HG03460 (cell line): ENCODE measurements around the gene POMT2.
"Not testable (repeated sequence)": the region's sequence is repeated elsewhere in the genome, so short reads cannot be mapped to it uniquely, and the experiment has no call there.

Experiments
- ATAC-seq: cut with Tn5 transposase; IDR thresholded peaks from one replicate; pipeline ENCODE4 v1.9.1; 2021; ENCODE audit not compliant: unreplicated experiment

The POMT2 gene

GRCh38 chr14:77325746-77326094, 5.0 kb upstream of the POMT2 start:
- ATAC-seq = no peak

GRCh38 chr14:77324816-77325745, 4.4 kb upstream of the POMT2 start:
- no peak for ATAC-seq

GRCh38 chr14:77324289-77324688, 3.6 kb upstream of the POMT2 start:
- ATAC-seq = no peak

DNA sequence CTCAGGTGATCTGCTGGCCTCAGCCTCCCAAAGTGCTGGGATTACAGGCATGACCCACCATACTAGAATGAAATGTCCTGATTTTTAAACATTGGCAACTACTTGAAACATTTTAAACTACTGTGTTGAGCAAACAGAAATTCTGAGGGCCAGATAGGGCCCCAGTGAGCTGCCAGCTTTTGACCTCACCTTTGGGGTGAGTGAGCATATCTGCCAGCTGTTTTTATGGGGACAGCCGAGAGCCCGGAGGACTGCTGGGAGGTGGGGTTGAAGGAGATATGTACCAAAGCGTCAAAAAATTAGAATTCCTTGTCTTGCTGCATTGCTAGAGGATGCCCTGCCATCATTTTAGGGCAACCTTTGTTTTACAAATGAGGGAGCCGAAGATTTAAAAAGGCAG, 2.9 kb upstream of the POMT2 start:
- no peak for ATAC-seq

DNA sequence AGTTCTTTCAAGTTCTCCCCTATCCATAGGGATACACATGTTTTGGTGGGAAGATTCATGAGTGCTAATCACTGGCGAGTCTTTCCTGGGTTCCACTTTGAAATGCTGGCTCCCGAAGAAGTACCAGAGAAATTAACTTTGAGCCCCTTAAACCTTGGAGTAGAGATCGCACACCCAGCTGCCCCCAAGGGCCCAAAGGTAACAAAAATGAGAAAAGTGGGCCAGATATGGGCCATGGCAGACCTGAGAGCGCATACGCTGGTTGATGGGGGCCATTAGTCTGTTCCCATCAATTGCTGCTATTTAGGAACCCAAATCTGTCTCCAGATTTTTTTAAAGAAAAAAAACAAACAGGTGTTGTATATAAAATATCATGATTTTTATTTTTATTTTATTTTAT, 2.3 kb upstream of the POMT2 start:
- ATAC-seq = no peak

DNA sequence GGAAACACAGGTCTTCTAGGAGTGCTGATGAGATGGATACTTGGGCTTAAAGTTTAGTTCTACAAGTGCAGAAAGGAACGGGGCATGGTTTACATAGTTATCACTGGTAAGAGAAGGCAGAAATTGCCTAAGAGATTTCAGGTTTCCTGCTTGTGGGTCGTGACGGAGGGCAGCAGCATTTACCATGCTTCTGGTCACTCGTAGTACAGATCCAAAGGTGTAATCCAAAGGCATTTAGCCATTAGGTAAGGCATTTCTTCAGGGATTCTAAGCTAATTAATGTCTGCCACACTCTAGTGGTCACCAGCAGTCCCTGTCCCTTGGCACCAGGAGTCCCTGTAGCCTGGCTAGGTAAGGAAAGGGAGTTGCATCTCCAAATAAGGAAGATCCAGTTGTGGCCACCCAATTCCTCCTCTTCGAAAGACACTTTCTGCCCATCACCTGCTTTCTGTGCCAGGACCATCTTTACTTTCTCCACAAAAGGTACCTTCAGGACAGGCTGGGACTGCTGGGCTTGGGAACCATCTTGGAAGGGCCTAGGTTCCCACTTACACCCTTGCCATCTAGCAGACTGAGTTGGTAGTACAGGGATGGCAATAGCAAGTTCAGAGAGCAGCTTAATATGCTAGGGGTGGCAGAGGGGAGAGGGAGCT, 1.7 kb upstream of the POMT2 start:
- no peak for ATAC-seq

DNA sequence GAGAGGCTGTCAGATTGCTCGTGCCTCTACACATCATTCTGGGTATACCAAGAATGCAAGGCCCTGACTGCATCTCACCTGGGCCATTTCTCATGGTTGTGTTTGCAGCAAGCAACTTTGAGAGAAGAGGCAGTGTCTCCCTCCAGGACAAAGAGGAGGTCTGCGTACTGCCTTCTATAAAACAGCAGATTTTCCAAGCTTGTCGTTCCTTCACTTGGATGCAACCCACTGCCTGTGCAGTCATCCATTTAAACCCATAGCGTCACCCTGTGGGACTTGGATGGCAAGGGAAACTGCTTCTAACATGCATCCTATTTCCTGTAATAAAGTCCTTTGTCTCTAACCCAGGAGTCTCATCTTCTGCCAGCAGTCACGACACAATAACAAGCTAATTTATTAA, 1.3 kb downstream of the POMT2 start:
- no peak for ATAC-seq

DNA sequence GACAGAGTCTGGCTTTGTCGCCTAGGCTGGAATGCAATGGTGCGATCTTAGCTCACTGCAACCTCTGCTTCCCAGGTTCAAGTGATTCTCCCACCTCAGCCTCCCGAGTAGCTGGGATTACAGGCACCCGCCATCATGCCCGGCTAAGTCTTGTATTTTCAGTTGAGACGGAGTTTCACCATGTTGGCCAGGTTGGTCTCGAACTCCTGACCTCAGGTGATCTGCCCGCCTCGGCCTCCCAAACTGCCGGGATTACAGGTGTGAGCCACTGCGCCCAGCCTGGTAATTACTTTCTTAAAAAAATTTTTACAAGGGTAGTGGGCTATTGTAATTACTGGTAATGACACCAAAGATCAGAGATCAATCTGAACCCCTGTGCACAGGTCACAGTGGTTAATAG, 1.9 kb downstream of the POMT2 start:
- not testable (repeated sequence) for ATAC-seq

GRCh38 chr14:77318006-77318553, 2.6 kb downstream of the POMT2 start:
- no peak for ATAC-seq

GRCh38 chr14:77316872-77317301, 3.8 kb downstream of the POMT2 start:
- ATAC-seq = no peak

DNA sequence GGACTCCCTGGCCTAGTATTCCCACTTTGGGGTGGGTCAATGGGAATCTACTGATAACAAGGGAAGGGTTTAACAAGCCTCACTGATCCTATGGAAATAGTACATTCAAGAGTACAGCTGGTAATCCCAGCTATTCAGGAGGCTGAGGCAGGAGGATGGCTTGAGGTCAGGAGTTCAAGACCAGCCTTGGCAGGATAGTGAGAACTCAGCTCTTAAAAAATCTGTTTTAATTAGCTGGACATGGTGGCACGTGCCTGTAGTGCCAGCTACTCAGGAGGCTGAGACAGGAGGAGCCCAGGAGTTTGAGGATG, 4.5 kb downstream of the POMT2 start:
- no peak for ATAC-seq

DNA sequence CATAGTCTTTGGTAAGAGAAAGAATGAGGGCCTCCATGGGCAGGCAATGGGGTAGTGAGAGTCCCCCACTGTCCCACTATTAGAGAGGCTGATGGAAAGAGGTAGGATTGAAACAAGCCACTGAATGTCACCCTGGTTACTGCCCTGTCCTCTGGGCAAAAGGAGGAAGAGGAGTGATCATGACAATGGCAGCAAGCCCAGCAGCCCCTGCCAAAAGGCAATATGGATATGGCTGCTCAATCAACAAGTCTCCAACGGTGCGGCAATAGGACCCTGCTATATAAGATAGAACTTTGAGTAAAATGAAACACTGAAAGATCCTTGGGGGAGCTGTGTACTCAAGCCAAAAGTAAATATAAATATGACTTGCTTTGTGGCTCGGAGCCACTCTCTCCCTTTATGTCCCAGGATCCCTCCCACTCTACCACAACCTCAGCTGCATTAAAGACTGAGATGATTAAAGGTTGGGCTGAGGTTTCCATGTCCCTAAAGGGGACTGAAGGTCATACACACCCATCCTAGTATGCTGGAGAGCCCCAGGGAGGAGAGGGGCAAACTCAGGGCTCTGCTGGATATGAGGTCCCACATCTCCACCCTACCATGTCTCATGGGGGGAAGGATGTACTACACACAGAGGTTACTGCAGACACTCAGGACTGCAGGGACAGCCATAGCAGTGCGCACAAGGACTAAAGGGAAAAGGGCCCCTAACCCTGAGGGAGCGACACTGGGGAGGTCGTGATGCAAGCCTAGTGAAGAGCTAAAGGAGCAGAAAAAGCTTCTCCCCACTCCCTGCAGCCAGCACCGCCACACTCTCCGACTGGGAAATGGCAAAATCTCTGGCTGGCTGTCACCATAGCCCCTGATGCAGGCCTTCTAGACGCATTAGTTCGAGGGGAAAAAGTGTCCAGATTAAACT, 5.9 kb downstream of the POMT2 start:
- ATAC-seq = no peak

DNA sequence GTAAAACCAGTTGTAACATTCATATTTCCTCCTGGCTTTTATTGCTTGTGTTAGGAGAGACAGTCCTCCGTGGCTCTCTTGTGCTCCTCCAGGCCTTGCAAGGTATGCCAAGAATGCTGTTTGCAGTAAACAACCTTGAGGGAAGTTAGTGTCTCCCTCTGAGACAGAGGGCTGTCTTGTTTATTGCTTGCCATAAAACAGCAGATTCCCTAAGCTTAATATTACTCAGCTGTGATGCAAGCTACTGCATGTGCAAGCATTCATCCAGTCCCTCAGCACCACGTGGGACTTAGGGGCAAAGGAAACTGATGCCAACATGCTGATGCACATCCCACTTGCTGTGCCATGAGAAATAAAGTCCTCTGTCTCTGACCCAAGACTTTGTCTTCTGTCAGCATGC, 6.6 kb downstream of the POMT2 start:
- no peak for ATAC-seq

DNA sequence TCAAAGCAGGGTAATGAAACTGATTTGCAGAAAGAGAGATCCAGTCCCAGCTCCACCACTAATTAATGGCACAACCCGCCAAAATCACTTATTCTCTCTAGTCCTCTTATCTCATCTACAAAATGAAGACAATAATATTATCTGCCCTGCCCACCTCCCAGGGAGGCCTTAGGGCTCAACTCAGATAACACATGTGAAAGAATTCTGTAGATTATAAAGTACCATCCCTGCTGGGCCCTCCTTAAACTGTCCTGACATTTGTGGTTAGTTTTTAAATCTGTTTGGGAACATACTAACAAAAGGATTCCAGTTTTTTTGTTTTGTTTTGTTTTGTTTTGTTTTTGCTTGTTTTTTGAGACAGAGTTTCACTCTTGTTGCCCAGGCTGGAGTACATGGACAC, 7.3 kb downstream of the POMT2 start:
- ATAC-seq = no peak

GRCh38 chr14:77311217-77311616, 9.5 kb downstream of the POMT2 start:
- ATAC-seq = no peak

- ATAC-seq = no peak
Measured at GRCh38 chr14:77310026-77310425, 10.7 kb downstream of the POMT2 start.

DNA sequence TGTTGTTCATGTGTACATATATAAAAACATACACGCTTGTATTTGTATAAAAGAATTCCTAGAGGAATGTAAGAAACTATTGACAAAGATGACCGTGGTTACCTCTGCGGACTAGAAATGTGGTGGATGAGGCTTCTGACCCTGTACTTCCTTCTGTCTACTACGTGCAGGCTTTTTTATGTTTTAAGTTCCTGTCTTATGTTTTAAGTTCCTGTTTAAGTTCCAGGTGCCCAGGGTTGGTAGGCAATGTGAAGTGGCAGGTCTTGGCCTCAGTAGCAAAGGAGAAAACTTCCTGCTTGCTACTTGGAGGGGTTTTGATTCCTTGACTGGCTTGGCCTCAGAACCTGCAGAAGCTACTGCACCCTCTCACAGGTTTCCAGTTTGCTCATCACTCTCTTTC, 11.6 kb downstream of the POMT2 start:
- ATAC-seq = no peak

DNA sequence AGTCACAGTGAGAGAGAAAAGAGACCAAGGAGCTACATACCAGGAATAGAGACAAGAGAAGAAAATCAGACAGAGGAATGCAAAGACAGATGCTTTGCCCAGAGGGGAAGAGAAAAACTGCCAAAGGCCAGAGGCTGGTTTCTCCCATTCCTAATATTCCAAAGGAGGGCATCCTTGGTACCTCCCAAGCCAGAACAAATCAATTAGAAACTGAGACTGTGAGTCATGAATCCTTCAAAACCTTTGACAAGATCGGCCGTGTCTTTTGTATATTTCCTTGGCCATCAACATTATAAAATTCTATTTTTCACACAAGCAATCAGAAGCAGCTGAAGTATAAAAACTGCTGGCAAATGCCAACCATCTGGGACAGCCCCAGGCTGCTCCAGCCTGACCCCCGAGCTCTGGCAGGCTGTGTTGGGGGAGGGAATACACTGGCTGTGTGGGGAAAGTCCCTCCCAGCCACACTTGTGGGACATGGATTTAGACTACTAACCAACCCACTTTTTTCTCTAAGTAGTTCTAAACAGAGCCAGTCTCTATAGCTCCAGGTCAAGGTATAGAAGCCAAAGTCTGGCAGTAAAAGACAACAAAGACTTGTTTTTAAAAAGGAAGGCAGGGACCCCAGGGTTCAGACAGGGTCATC, 13.7 kb downstream of the POMT2 start:
- ATAC-seq = no peak

- ATAC-seq = no peak
Measured at GRCh38 chr14:77306416-77306815, 14.3 kb downstream of the POMT2 start.

DNA sequence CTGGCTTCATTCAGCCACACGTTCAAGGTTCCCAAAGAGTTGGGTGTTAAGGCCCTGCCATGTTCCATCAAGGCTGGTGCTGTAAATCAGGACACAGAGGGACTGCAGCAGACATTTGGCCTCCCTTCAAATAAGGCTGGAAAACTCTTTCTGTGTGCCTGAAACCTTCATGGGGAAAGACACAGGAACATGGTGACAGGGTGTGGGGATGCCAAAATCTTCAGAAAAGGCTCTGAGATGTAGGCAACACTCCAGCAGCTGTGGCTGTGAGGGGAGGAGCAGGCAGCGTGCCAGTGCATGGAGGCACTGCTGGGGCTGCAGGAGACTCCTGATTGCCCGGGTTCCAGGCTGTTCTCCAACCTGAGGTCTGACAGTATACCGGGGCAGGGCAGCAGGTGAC, 15.0 kb downstream of the POMT2 start:
- no peak for ATAC-seq
